Heart left ventricle (tissue), 16 donors: ENCODE measurements around the gene BCL11A. TPM values are rescaled to one million over a fixed set of nuclear protein-coding genes. Genes with fewer than 3 reads are reported as not detected.

ENCODE experiments used
- ATAC-seq, 4 donors: fragments of 200-7000 bp; cut with Tn5 transposase; one replicate each; pipeline ENCODE4 v1.9.1; 2020 to 2022; ENCODE audit warnings: moderate library complexity in 4 of 4, mild to moderate bottlenecking in 3 of 4, moderate number of reproducible peaks in 1 of 4
- DNase-seq, 5 donors: peaks; one replicate each; pipeline ENCODE4 v3.0.0-alpha.2; 2020
- H3K27ac ChIP-seq, 12 donors: fragments of 200-600 bp; sonication (generic) in 4 of 12; one replicate each; pipeline versions ENCODE4 v1.5.0 to v1.8.0; 2016 to 2022; ENCODE audit warnings: mild to moderate bottlenecking in 2 of 12
- H3K27me3 ChIP-seq, 9 donors: fragments of 200-600 bp; sonication (generic) in 2 of 9; one replicate each; pipeline versions ENCODE4 v1.5.1 to v1.8.0; 2016 to 2022; ENCODE audit warnings: mild to moderate bottlenecking in 3 of 9
- H3K36me3 ChIP-seq, 9 donors: fragments of 200-600 bp; sonication (generic) in 2 of 9; one replicate each; pipeline versions ENCODE4 v1.5.0 to v1.8.0; 2018 to 2022; ENCODE audit warnings: mild to moderate bottlenecking in 2 of 9
- H3K4me1 ChIP-seq, 12 donors: fragments of 200-600 bp; sonication (generic) in 4 of 12; one replicate each; pipeline versions ENCODE4 v1.5.0 to v1.8.0; 2016 to 2022; ENCODE audit warnings: mild to moderate bottlenecking in 3 of 12
- H3K4me3 ChIP-seq, 12 donors: fragments of 200-600 bp; sonication (generic) in 4 of 12; one replicate each; pipeline versions ENCODE4 v1.5.0 to v1.8.0; 2017 to 2022; ENCODE audit warnings: mild to moderate bottlenecking in 9 of 12, moderate library complexity in 4 of 12
- H3K9me3 ChIP-seq, 12 donors: fragments of 200-600 bp; sonication (generic) in 4 of 12; one replicate each; pipeline versions ENCODE4 v1.5.0 to v1.8.0; 2016 to 2022; ENCODE audit warnings: mild to moderate bottlenecking in 1 of 12
- POLR2A ChIP-seq, 2 donors: fragments of 450-650 bp; IDR thresholded peaks; one replicate each; pipeline ENCODE4 v1.6.1; 2017; ENCODE audit warnings: antibody characterized with exemption in 2 of 2, mild to moderate bottlenecking in 2 of 2, moderate library complexity in 2 of 2
- WGBS, 4 donors: extraction: QIAGEN DNeasy Blood & Tissue Kit in 2 of 4; methylation state at CpG; one replicate each; pipeline versions ENCODE4 v1.1.5 to v1.1.7; 2013 to 2018; 5-methylcytosine and 5-hydroxymethylcytosine counted together
- intact Hi-C, 10 donors: fragments of 100-400 bp; cut with DNase I; formaldehyde crosslinking; loops; one replicate each; pipeline versions ENCODE4 v1.11.1 to v1.14.2; 2022
- polyA plus RNA-seq, 2 donors: library from polyadenylated mRNA; stranded (reverse); fragments of 200-250 nt; gene quantifications; one replicate each; pipeline ENCODE4 v1.2.3, GENCODE V29; 2013
- total RNA-seq, 9 donors: library from RNA; depleted of rRNA in 2 of 9; stranded (reverse); fragments of >200 nt in 2 of 9; fragmentation: NEBNext Ultra II Directional in 3 of 9; extraction: Animal tissue kit (Norgen Biotek cat#: 25700) in 3 of 9; gene quantifications; one replicate each; pipeline versions ENCODE4 v1.1.0 to v1.2.4, GENCODE V29; 2016 to 2023
- TF ChIP-seq, protein P1 (sequence below), 12 donors: fragments of 200-600 bp; sonication (generic) in 4 of 12; IDR thresholded peaks; one replicate each; pipeline versions ENCODE4 v1.5.0 to v1.8.0; 2018 to 2022; ENCODE audit warnings: antibody characterized with exemption in 12 of 12, mild to moderate bottlenecking in 5 of 12
- donor health status: ischemic (EF 13 %, LVEDD 7.1; RV severe dilation, severe dysfunction).
- donor health status: healthy with polysubstance abuse.
- donor health status: DM: no; HTN: yes; CAD: no.
- donor health status: DM: no; HTN: no; CAD: no.
- donor health status: ischemic (EF 25% LVEDD 6.9; RV normal size, moderate dysfunction).
- donor health status: ischemic (EF 25% LVEDD 5.7; RV mildly dilated, moderate dysfunction).
- donor health status: healthy.
- donor health status: DM: yes; HTN: yes; CAD: no.
- donor health status: ischemic (EF 35%, LVEDD 5.7; RV mildly dilated, moderate dysfunction).
- donor health status: nonischemic (EF 11% LVEDD 7.7; RV severe dilation, severe dysfunction).
- donor health status: DM: yes; HTN: yes; CAD: no.
- donor health status: PGD.
- donor health status: ischemic (EF 29% LVEDD 5.4; RV normal size, mild dysfunction).
- donor health status: nonischemic (EF 23%, LVEDD 6.1; RV moderate dilation, normal function).

The BCL11A gene
- total and polyA plus RNA-seq, 11 donors = 5.6 to 31.9 (median 20.2) TPM

DNA sequence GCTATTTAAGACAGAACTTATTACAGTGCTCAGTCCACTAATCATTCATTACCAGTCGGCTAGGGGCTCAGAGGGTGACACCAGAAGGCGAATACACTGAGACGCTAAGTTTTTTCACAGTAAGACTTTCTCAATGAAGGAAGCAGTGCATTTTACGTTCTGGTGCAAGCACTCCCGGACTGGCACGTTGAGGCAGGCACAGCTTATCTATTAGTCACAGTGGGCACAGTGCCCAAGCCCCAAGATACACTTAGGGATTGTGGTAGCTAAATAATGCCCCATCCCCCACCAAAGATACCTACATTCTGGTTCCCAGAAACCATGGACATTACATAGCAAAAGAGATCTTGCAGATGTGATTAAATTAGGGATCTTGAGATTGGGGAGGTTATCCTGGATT is 32.6 kb upstream of the BCL11A start:
- intact Hi-C loops = loop anchor here in 6 of 10 donors (10.0 kb wide), 5 partner anchors 1281 to 1831 kb away; no protein-coding TSS in a partner anchor
- Histone ChIP-seq H3K4me3 (no peak overlapping the region), H3K27ac (no peak overlapping the region), H3K4me1 (peaks cover 0 to 8% (median 0%) of the 10 kb centered on the region in 12 donors), H3K9me3 (no peaks in the 10 kb centered on the region), H3K36me3 (no peaks in the 10 kb centered on the region), H3K27me3 (peaks cover 0 to 47% (median 10%) of the 10 kb centered on the region in 9 donors)
- TF ChIP-seq, protein P1, sequence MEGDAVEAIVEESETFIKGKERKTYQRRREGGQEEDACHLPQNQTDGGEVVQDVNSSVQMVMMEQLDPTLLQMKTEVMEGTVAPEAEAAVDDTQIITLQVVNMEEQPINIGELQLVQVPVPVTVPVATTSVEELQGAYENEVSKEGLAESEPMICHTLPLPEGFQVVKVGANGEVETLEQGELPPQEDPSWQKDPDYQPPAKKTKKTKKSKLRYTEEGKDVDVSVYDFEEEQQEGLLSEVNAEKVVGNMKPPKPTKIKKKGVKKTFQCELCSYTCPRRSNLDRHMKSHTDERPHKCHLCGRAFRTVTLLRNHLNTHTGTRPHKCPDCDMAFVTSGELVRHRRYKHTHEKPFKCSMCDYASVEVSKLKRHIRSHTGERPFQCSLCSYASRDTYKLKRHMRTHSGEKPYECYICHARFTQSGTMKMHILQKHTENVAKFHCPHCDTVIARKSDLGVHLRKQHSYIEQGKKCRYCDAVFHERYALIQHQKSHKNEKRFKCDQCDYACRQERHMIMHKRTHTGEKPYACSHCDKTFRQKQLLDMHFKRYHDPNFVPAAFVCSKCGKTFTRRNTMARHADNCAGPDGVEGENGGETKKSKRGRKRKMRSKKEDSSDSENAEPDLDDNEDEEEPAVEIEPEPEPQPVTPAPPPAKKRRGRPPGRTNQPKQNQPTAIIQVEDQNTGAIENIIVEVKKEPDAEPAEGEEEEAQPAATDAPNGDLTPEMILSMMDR (IDR thresholded peaks at IDR 0.05) = no peak
- TF ChIP-seq POLR2A (IDR thresholded peaks at IDR 0.05) = no peak
- no peak for ATAC-seq
- no peak for DNase-seq
- WGBS, 4 donors = 71 to 76% (median 72%) methylated on average over 6 of the region's 6 CpGs

DNA sequence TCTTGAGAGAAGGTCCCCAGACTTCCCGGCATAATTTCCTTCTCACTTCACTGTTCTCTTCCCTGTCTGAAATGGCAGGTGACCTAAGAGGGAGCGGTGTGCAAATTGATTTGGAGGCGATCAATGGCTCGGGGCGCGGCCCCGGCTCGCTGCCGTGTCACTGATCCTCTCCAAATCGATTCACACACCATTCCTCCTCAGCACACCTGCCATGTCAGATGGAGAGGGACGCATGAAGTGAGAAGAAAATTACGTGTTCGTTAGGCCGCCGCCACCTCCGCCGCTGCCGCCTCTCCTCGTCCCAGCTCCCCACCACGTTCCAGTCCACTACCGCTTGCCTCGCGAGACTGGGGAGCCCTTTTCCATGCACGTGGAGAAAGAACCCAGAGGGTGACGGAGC is 31.8 kb upstream of the BCL11A start:
- TF ChIP-seq POLR2A (IDR thresholded peaks at IDR 0.05) = no peak
- TF ChIP-seq, protein P1 (IDR thresholded peaks at IDR 0.05) = no peak
- WGBS, 4 donors = 93 to 96% (median 94%) methylated on average over 25 of the region's 25 CpGs
- Histone ChIP-seq H3K4me3 (no peak overlapping the region), H3K27me3 (peaks cover 0 to 54% (median 16%) of the 10 kb centered on the region in 9 donors), H3K4me1 (peaks cover 0 to 8% (median 0%) of the 10 kb centered on the region in 12 donors), H3K9me3 (no peaks in the 10 kb centered on the region), H3K36me3 (no peaks in the 10 kb centered on the region), H3K27ac (no peak overlapping the region)
- ATAC-seq = no peak
- DNase-seq = no peak
- intact Hi-C loops = loop anchor here in 6 of 10 donors (10.0 kb wide), 5 partner anchors 1280 to 1830 kb away; no protein-coding TSS in a partner anchor

DNA sequence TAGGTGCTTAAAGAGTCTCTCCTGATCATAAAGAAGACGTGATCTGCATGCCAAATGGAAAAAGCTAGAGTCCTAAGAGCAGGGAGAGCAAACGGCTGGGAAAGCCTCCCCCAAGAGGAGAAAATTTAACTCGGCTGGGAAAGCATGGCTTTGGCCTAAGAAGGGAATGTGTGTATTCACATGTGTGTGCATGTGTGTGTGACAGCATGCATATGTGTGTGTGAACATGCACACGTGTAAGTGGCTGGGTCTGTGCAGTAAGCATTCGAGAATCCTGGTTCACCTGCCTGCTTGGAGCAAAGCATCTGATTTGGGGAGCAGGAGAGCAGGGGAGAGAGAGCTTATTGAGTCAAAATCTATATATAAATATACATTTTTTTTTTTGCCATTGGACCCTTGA is 30.1 kb upstream of the BCL11A start:
- WGBS, 4 donors = 58 to 78% (median 68%) methylated on average over 5 of the region's 5 CpGs
- ATAC-seq (no peak), DNase-seq (no peak)
- Histone ChIP-seq H3K27me3 (peaks cover 0 to 54% (median 17%) of the 10 kb centered on the region in 9 donors), H3K4me1 (peaks cover 0 to 8% (median 0%) of the 10 kb centered on the region in 12 donors), H3K36me3 (no peaks in the 10 kb centered on the region), H3K9me3 (no peaks in the 10 kb centered on the region), H3K27ac (no peak overlapping the region), H3K4me3 (no peak overlapping the region)
- TF ChIP-seq POLR2A (IDR thresholded peaks at IDR 0.05) = no peak
- TF ChIP-seq, protein P1 (IDR thresholded peaks at IDR 0.05) = no peak
- intact Hi-C loops = loop anchor here in 8 of 10 donors (5.0 to 10.0 kb wide), 8 partner anchors 1279 to 1829 kb away; no protein-coding TSS in a partner anchor

DNA sequence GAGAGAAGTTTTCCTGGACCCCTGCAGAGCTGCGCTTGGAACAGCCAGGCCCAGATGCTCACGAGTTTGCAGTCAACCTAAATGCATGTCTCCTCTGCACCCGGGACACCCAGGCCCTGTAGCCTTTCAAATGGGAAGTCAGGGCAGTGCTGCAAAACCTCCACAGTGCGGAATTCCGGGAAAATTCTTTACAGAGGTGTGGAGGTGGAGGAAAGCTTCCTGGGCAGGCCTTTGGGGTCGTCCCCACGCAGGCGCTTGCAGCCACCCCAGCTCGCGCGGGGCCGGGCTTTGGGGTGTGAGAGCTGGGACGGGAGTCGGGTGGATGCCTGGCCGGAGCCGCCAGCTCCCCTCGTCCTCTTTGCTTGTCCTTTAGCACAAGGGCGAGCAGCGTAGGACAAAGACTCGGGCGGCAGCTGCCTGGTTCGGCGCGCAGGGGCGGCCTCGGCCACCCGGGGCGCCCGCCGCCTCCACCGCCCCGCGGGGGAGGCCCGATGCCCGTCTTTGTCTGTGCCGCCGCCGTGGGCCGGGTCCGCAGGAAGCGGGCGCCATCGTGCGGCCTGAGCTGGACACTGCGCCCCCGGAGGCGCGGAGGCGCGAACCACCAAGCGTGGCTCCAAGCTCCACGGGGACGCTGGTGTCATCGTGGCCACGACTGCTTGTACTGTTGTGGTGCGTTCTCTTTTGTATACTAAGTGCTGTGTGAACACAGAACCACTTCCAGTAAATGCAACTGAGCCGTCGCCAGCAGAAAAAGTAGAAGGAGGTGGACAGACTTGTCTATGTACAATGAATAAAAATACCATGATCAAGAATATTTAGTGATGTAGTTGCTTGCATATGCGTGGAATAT is 28.2 kb upstream of the BCL11A start:
- Histone ChIP-seq H3K9me3 (no peaks in the 10 kb centered on the region), H3K4me3 (peak overlapping the region in 11 of 12 donors; percentile 23 to 55 (median 45)), H3K4me1 (peaks cover 0 to 8% (median 0%) of the 10 kb centered on the region in 12 donors), H3K36me3 (no peaks in the 10 kb centered on the region), H3K27ac (no peak overlapping the region), H3K27me3 (peaks cover 0 to 49% (median 17%) of the 10 kb centered on the region in 9 donors)
- DNase-seq (peak; percentile 46 to 87 (median 59)), ATAC-seq (peak; percentile 15 to 96 (median 88))
- intact Hi-C loops = loop anchor here in 8 of 10 donors (5.0 to 10.0 kb wide), 8 partner anchors 1277 to 1827 kb away; no protein-coding TSS in a partner anchor
- WGBS, 4 donors = 4 to 7% (median 5%) methylated on average over 31 to 59 of the region's 59 CpGs
- TF ChIP-seq, protein P1 (IDR thresholded peaks at IDR 0.05) = peak; percentile 76 to 97 (median 92)
- TF ChIP-seq POLR2A (IDR thresholded peaks at IDR 0.05) = no peak
